Measurements from ENCODE around the gene SEH1L.
A peak's percentile ranks its signal among the peaks of the same experiment; 100 is the strongest.
"Not testable (repeated sequence)": the region's sequence is repeated elsewhere in the genome, so short reads cannot be mapped to it uniquely, and the experiment has no call there.

Gene SEH1L, protein sequence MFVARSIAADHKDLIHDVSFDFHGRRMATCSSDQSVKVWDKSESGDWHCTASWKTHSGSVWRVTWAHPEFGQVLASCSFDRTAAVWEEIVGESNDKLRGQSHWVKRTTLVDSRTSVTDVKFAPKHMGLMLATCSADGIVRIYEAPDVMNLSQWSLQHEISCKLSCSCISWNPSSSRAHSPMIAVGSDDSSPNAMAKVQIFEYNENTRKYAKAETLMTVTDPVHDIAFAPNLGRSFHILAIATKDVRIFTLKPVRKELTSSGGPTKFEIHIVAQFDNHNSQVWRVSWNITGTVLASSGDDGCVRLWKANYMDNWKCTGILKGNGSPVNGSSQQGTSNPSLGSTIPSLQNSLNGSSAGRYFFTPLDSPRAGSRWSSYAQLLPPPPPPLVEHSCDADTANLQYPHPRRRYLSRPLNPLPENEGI

DNA sequence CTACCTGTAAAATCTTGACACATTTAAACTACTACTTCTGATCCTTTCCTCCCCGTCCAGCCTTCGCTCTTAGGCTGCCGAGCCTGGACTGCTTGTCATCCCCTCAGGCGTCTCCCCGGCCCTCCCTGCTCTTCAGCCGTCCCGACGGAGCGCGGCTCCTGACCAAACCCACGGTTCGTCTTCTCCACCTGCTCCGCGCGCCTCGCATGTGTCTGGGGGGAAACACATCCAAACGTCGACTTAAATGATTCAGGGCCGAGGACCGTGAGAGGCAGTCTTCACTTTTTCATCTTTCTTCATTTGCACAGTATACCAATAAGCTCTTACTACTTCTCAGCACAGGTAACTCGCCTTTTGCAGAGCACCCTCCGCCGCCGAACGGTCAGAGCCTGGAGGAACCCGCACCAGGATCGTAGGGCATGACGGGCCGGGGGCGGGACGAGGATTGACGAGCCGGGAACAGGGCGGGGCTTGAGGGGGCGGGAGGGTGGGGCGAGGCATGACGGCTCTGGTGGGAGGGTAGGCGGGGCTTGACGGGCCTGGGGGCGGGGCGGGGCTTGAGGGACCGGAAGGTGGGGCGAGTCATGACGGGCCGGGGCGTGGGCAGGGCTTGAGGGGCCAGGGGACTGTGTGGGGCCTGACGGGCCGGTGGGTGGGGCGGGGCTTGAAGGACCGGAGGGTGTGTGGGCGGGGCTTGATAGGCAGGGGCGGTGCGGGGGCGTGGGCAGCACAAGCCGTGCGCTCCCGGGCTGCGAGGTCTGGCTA lies at the start of gene SEH1L:
Gene SEH1L, plus strand, starts transcription at position 727 of the 765 bp plus-strand sequence. CDS start 111 bp downstream, outside the sequence.
- peak; percentile 99 for DNase-seq

DNA sequence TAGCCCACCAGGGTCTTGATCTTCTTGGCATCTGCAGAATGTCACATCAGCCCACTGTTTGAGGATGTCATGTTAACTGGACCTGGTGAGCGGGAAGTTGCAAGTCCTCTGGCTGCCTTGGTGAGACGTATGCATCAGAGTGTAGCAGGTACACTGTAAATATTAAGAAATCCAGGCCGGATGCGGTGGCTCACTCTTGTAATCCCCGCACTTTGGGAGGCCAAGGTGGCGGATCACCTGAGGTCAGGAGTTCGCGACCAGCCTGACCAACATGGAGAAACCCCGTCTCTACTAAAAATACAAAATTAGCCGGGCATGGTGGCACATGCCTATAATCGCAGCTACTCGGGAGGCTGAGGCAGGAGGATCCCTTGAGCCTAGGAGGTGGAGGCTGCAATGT lies 46.6 kb upstream of the SEH1L start:
- DNase-seq: not testable (repeated sequence)

DNA sequence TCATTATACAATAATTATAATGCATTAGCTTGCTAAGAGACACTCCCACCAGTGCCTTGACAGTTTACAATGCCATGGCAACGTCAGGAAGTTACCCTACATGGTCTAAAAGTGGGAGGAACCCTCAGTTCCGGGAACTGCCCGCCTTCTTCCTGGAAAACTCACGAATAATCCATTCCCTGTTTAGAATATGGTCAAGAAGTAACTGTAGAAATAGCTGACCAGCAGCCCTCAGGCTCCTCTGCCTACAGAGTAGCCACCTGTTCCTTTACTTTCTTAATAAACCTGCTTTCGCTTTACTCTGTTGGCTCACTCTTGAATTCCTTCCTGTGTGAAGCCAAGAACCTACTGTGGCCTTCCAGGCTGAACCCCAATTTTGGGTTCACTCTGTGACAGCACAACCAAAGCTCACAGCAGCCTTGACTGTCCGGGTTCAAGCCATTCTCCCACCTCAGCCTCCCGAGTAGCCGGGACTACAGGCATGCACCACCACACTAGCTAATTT lies 43.7 kb upstream of the SEH1L start:
- DNase-seq: peak; percentile 68

DNA sequence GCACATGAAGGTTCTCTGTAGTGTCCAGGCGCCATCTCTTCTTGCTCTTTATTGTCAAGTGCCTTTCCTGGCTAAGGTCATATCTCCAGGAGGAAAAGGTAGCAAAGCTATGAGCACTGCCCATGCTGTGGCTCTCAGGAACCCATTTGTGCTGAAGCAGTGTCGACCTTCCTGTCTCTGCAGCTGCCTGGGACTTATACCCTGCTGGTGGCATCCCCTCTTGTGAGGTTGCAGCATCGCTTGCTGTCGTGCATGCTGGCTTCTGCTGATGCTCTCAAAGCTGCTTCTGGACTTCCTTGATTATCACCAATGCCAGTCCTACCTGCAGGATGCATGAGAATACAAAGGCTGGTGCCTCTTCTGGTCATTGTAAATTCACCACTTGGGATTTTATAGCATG lies 41.7 kb upstream of the SEH1L start:
- DNase-seq: no peak

DNA sequence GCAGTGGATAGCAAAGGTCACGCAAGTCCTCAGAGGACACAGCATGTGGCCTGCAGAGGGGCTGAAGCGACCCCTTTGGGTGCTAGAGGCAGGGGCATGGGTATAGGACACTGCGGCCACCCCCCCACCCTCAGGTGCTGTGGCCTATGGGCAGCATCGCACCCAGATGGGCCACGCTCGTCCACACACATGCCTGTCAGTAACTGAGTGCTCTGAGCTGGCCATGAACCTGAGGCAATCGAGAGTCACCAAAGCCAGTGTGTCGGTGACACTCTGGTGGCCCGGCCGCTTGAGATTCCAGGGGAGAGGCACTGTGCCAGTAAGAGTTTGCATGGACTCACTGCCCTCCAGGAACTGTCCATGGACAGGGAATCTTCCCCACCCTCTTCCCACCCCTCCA lies 41.0 kb upstream of the SEH1L start:
- no peak for DNase-seq

DNA sequence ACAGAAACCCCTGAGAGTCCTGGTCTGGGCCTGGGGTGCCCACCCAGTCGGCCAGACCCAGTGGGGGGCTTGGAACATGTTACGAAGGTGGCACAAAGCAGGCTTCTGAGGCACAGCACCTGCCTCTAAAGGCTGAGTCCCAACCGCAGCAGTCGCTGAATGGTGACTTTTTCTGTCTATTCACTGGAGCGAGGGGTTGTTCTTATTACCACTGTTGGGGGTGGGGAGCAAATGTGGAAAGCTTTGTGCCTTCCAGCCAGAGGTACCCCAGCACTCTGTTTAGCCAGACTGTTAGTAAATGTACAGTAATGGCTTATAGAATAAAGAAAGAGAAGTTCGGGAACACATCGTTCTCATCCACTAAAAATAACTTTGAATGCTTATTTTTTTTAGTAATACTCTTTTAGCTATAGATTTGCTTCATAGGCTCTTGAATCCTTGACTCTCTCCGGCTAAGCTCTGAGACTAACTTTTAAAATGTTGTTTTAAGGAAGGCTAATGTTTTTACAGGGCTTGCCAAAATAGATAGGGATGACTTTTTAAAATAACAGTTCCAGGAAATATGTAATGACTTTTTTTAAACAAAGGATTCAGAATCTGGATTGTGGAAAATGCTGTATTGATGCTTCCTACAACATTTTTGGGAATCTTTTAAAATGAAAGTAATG lies 40.4 kb upstream of the SEH1L start:
- no peak for DNase-seq

DNA sequence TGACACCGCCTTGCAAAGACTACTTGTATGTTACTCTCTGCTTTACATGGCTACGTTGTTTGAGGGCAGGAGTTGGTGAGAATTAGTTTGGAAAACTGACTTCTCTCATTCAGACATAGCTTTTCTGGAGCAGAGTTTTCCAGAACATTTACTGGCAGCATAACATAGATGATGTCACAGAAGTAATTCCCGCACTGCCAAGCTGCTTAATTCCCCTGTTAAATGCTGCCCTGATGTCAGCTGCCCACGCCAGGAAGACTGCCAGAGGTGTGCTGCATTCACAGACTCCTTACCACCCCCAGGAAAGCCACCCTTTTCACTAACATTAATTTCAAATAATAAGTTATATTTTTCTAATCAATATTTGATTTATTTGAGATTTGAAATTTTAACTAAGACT lies 39.1 kb upstream of the SEH1L start:
- no peak for DNase-seq

DNA sequence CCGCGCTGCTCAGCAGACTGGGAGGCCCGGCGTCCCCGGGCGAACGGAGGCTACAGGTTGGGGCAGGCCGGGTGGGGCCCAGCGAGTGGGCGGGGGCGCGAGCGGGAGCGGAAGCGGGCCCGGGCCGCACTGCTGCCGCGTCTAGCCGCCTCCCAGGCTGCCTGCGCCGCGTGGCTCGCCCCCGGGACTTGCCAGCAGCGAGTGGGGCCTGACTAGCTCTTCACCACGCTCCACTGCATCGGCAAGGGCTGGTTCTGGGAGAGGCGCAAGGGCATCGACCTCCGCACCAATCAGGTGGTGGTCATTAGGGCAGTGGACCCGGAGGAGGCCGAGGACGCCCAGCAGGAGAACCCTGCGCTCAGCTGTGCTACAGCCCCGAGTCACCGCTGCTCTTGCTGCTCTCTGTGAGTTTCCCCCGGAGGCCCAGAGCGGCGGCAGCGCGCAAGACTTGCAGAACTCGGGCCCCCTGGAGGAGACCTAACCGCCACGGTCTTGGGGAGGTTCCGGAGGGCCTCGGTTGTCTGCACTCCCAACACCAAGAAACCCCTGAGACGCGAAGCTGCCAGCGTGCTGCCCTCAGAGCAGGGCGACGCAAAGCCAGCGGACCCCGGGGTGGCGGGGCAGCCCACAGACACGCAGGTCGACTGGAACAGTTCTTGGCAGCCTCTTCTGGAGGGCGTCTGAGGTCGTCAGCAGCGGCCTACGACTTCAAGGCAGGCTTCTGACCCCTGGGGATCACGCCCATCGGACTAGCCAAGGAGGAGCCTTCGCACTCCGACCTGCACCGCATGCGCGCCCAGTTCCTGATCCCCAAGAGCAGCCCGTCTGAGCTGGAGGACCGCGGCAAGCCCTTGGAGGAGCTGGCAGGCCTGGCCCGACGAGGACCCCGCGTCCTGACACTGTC lies 36.5 kb upstream of the SEH1L start:
- DNase-seq: peak; percentile 82

DNA sequence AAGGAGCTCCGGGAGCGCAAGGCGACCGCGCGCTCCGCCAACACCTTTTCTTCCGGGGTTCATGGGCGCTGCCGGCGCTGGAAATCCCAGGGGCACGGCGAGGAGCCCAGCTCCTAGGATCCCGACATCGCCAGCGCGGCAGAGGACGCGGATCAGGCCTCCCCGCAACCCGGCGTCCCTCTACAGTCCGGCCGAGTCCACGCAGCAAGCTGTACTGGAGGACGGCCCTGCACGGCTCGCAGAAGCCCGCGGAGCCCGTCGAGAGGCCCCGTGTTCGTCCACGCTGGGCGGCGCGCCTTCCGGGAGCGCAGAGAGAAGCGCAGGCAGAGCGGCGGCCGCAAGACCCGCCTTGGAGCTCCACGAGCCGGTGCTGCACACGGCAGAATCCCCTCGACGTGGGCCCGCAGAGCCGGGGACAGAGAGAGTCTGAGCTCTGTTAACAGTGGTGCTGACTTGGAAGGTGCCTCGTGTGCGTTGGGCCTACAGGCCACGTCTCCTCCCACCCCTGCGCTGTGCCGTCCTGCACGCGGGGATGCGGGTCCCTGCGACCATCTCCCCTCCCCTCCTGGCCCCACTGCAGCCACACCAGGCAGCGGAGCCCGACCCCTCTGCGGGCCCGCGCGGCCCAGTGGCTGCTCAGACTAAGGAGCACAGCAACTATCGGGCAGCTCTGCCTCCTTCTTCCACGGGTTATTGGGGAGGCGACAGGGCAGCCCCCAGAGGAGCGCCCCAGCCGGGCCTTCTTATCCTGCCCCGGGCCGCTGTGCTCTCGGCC lies 35.7 kb upstream of the SEH1L start:
- no peak for DNase-seq

DNA sequence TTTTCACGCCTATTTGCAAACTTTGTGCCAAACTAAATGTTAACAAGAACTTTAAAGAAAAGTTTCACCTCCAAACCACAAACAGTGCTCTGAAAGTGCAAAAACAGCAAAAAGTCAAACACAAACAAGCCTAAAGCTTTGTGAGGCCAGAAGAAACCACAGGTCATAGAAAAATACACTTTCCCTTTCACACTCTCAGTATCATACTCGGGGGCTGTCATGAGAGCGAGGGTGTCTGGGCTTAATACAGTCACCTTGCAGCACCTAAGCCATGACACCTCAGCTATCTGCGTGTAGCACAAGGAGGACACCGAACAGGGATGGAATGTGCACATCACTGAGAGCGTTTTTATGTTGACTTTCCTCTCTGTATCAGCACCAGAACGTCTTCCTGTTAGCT lies 26.6 kb upstream of the SEH1L start:
- DNase-seq: no peak

DNA sequence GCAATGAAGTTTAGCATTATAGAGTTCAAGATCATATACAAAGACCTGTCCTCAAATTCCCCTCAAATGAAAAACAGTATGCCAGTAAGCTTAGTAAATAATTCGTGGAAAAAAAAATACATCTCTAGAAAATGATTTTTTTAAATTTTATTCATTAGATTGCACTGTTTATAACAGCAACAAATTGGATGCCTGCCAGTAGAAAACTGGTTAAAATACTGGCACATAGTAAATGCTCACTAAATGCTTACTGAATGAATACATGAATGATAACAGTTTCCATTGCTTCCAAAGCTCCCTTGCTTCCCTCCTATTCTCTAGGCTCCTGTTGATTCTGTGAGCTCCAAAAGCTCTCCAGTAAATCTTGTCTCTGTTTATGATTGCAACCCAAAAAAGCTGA lies 25.5 kb upstream of the SEH1L start:
- DNase-seq: no peak

DNA sequence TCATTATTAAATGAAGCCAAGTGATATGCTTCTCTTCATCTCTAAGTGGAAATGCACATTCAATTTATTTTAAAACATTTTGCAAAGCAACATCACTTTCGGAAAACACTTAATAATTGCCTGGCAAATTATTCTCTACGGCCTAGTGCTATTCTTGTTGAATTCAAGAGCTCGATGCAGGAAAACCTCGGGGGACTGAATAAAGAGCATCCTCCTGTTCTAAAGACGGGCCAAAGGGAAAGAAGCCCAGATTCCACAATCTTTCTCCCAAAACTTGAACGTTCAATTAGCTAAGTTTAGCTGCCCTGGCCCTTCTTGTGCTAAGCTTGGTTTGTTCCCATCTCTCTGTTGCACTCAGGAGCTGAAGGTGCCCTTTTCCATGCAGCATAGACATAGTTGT lies 23.2 kb upstream of the SEH1L start:
- no peak for DNase-seq

DNA sequence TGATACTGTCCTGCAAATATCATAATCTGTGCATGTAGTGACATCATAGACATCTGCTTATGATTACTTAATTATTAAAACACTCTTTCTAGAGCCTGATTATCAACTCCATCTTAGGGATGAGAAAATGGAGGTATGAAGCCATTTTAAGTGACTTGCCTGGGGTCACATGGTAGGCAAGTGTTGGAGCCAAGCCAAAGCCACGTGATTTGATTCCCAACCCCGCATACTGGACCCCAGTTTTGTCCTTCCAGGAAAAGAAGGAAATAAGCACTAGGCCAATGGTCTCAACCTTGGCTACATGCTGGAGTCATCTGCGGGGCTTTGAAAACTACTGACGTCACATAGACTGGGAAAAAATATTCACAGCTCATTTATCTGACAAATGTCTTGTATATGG lies 19.6 kb upstream of the SEH1L start:
- no peak for DNase-seq

DNA sequence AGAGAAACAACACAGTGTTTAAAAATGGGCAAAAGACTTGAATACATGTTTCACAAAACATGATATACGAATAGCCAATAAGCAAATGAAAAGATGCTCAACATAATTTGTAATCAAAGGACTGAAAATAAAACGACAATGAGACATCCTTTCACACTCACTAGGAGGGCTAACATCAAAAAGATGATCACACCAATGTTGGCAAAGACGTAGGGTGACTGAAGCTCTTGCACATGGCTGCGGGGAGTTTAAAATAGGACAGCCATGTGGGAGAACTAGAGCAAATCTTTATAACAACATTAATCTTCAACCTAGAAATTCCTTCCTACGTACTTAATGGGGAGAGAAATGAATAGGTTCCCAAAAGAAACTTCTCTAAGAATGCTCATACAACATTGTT lies 19.2 kb upstream of the SEH1L start:
- DNase-seq: no peak

DNA sequence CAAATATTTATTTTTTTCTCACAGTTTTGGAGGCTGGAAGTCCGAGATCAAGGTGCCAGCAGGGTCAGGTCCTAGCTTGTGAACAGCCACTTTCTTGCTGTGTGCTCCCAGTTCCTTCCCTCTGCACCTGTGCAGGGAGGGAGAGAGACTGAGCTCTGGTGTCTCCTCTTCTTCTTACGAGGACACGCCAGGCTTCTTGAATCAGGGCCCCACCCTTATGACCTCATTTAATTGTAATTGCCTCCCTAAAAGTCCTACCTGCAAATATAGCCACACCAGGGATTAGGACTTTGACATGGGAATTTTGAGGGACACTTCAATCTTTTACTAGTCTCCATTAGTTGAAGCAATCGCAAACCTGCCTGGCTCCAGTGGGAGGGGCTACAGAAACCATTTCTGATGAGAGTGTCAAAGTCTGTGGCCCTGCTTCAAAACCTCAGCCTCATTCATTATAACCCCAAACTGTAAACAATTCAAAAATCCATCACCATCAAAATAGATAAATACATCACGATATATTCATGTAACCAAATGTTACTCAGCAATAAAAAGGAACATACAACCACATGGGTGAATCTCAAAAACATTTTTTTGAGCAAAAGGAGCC lies 18.2 kb upstream of the SEH1L start:
- no peak for DNase-seq

DNA sequence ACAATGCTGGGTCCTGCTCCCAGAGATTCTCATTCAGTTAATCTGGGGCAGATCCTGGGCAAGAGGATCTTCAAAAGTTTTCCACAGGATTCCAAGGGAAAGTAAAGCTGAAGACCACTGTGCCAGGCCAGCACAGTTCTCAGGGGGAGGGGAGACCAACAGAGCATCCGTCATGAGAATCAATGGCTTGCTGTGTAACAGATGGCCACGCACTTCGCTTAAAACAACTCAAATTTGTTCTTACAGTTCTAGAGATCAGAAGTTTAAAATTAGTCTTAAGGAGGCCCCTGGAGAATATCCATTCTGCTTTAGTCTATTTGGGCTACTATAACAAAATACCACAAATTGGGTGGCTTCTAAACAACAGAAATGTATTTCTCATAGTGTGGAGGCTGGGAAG lies 17.4 kb upstream of the SEH1L start:
- no peak for DNase-seq

DNA sequence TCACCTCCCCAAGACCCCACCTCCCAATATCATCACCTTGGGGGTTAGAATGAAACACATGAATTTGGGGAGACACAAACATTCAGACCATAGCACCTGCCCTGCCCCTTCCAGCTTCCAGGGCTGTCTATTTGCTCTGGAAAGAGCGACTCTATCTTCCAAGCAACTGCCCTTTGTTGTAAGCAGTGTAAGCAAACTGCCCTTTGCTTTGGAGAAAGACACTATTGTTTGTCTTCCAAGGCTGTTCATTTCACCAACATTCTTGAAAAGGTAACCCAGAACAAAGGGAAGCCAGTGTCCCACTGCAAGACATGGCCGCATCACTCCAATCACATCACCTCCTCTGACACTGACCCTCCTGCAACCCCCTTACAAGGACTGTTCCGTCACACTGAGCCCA lies 16.9 kb upstream of the SEH1L start:
- DNase-seq: no peak

DNA sequence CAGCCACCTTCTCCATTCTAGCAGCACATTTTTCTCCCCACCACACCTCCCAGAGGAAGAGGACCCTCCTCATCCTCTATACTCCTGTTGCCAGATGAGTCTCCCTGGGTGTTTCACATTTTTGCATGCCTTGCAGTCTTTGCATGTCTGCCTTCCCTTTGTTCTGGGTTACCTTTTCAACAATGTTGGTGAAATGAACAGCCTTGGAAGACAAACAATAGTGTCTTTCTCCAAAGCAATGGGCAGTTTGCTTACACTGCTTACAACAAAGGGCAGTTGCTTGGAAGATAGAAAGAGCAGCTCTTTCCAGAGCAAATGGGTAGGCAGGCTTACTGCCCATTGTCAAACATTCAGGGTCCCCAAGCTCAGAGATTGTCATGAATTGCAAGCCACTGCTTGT lies 14.5 kb upstream of the SEH1L start:
- DNase-seq: no peak

DNA sequence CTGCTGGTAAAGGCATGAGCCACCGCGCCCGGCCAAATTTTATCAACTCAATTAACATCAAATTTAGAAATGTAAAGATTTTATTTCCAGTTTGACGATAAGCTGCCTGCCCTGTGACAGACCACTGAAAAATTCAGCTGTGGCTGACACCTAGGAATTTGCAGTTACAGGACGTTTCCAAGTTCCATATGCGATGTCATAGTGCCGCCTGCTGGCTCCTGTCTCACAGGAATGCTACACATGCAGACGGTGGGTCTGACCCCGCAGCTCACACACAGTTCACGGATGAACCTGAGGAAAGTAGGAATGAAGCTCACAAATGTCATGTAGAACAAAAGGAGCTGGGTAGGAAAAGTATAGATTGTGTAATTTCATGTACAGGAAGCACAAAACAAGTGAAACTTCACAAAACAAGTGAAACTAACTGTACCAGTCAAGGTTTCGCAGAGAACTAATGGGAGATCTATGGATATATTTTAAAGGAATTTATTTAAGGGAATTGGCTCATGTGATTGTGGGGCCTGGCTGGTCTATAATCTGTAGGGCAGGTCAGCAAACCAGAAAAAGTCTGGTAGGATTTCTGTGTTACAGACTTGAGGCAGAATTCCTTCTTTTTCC lies 13.2 kb upstream of the SEH1L start:
- DNase-seq: peak; percentile 81

DNA sequence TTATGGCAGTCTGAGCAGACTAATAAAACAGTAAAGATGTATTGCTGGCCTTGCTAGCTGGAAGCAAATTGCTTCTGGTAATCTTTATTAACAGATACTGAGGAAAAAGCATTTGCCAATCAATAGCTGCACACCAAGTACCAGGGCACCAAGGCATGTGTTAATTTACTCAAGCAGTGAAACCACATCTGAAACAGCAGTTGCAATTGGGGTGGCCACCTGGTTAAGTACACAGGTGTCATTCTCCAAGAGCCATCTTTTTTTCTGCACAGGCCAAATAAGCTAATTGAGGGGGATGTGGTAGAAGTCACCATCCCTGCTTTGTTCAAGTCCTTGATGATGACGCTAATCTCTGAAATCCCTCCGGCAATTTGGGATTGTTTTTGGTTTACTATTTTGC lies 8.6 kb upstream of the SEH1L start:
- DNase-seq: no peak

DNA sequence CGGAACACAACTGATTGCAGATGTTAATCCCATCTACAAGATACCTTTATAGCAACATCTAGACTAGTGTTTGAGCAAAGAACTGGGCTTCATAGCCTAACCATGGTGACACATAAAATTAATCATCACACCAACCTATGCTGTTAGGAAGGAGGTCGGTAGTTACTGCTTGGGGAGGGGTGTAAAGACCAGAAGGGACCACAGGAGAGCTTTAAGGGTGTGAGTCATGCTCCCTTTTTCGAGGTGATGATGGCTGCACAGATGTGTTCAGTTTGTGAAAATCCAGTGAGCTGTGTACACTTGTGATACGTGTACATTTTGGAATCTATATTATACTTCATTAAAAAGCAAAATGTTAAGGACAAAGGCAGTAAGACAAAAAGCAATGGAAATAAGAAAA lies 4.6 kb upstream of the SEH1L start:
- no peak for DNase-seq

All from activated CD8-positive, alpha-beta memory T cell treated with anti-CD3 and anti-CD28 coated beads, Interleukin-2, amount 50 U/mL, for 48 hours (primary cell).